GM18519 (cell line): ENCODE results near the gene MPV17.
"Not testable (repeated sequence)": the region's sequence is repeated elsewhere in the genome, so short reads cannot be mapped to it uniquely, and the experiment has no call there.

Experiments
- ATAC-seq: cut with Tn5 transposase; IDR thresholded peaks from one replicate; pipeline ENCODE4 v1.9.1; 2021; ENCODE audit warnings: mild to moderate bottlenecking, moderate library complexity; ENCODE audit not compliant: unreplicated experiment, low FRiP score

Gene MPV17

GRCh38 chr2:27270131-27270530, 52.8 kb downstream of the MPV17 start:
- ATAC-seq: no peak

GRCh38 chr2:27268296-27268695, 54.6 kb downstream of the MPV17 start:
- ATAC-seq: not testable (repeated sequence)

- no peak for ATAC-seq
Measured at GRCh38 chr2:27265536-27265870, 57.4 kb downstream of the MPV17 start.

- no peak for ATAC-seq
Measured at GRCh38 chr2:27264753-27265535, 58.0 kb downstream of the MPV17 start.

GRCh38 chr2:27264253-27264752, 58.6 kb downstream of the MPV17 start:
- ATAC-seq: no peak

- no peak for ATAC-seq
Measured at GRCh38 chr2:27263287-27264252, 59.3 kb downstream of the MPV17 start.

- ATAC-seq: no peak
Measured at GRCh38 chr2:27262379-27263286, 60.3 kb downstream of the MPV17 start, which contains the start of gene SLC30A3. SLC30A3 (minus strand) TSS chr2:27263047; CDS start chr2:27262906, 141 bp downstream.

GRCh38 chr2:27261926-27262298, 61.0 kb downstream of the MPV17 start:
- ATAC-seq: no peak

- ATAC-seq: no peak
Measured at GRCh38 chr2:27261241-27261925, 61.5 kb downstream of the MPV17 start.
